ENCODE results near the gene YBEY. TPM values are rescaled to one million over a fixed set of nuclear protein-coding genes. Genes with fewer than 3 reads are reported as not detected.

The YBEY gene
- polyA plus RNA-seq, 1 of the 3 experiments (the other 2 are of a cell fraction), result 47.5 TPM

- no peaks in the 10 kb centered on the region for H3K27me3 ChIP-seq (ENCODE audit: insufficient read depth)
- DNase-seq, result no peak
- H3K9ac ChIP-seq, result no peak overlapping the region
- no peak overlapping the region for H3K4me3 ChIP-seq (ENCODE audit: low read depth in 2 of 2, low read length in 1 of 2)
- H3K36me3 ChIP-seq (replicated peaks in 1 of 2; ENCODE audit: control insufficient read depth in 1 of 2, insufficient read depth in 2 of 2, low read length in 1 of 2), result peaks cover 68 to 69% of the 10 kb centered on the region in 2 experiments
- H3F3A ChIP-seq (replicated peaks; ENCODE audit: insufficient read depth), result peaks cover 9% of the 10 kb centered on the region
- H3K27ac ChIP-seq (ENCODE audit: low read depth in 2 of 2, low read length in 1 of 2), result no peak overlapping the region
- WGBS (ENCODE audit: low lambda C conversion rate), result 96% methylated on average over 10 of the region's 12 CpGs
- ChIA-PET POLR2A (no interaction called here), CTCF (interaction anchor here (0.7 to 1.3 kb wide), 4 partner anchors 9 to 24 kb away, joined by 3 read pairs; no protein-coding TSS in a partner anchor)
- no peak overlapping the region for H3K4me2 ChIP-seq
- no peaks in the 10 kb centered on the region for H3K9me3 ChIP-seq
- H3K79me2 ChIP-seq (ENCODE audit: insufficient read depth), result no peaks in the 10 kb centered on the region
- no peak overlapping the region for H2AFZ ChIP-seq (ENCODE audit: low read depth)
- H4K20me1 ChIP-seq (ENCODE audit: insufficient read depth), result no peaks in the 10 kb centered on the region
- H3K9me2 ChIP-seq, result no peaks in the 10 kb centered on the region
- H3K4me1 ChIP-seq (ENCODE audit: control insufficient read depth in 1 of 2, insufficient read depth in 2 of 2, low read depth in 1 of 2, low read length in 1 of 2), result no peaks in the 10 kb centered on the region
- no peak for TF ChIP-seq CHD2 (IDR thresholded peaks at IDR 0.05; ENCODE audit: low read length, partially characterized antibody)
- TF ChIP-seq CTCF (IDR thresholded peaks at IDR 0.05), result no peak
- no peak for TF ChIP-seq MEF2A (IDR thresholded peaks at IDR 0.05; ENCODE audit: borderline replicate concordance, low read depth)
- no peak for TF ChIP-seq USF1 (IDR thresholded peaks at IDR 0.05; ENCODE audit: borderline replicate concordance, low read depth)
- TF ChIP-seq, protein P1, sequence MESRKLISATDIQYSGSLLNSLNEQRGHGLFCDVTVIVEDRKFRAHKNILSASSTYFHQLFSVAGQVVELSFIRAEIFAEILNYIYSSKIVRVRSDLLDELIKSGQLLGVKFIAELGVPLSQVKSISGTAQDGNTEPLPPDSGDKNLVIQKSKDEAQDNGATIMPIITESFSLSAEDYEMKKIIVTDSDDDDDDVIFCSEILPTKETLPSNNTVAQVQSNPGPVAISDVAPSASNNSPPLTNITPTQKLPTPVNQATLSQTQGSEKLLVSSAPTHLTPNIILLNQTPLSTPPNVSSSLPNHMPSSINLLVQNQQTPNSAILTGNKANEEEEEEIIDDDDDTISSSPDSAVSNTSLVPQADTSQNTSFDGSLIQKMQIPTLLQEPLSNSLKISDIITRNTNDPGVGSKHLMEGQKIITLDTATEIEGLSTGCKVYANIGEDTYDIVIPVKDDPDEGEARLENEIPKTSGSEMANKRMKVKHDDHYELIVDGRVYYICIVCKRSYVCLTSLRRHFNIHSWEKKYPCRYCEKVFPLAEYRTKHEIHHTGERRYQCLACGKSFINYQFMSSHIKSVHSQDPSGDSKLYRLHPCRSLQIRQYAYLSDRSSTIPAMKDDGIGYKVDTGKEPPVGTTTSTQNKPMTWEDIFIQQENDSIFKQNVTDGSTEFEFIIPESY (IDR thresholded peaks at IDR 0.05; ENCODE audit: borderline replicate concordance, low read depth), result no peak
- no peak for TF ChIP-seq TCF12 (IDR thresholded peaks at IDR 0.05)
- no peak for TF ChIP-seq RFX5 (IDR thresholded peaks at IDR 0.05; ENCODE audit: low read length)
- TF ChIP-seq, protein P2, sequence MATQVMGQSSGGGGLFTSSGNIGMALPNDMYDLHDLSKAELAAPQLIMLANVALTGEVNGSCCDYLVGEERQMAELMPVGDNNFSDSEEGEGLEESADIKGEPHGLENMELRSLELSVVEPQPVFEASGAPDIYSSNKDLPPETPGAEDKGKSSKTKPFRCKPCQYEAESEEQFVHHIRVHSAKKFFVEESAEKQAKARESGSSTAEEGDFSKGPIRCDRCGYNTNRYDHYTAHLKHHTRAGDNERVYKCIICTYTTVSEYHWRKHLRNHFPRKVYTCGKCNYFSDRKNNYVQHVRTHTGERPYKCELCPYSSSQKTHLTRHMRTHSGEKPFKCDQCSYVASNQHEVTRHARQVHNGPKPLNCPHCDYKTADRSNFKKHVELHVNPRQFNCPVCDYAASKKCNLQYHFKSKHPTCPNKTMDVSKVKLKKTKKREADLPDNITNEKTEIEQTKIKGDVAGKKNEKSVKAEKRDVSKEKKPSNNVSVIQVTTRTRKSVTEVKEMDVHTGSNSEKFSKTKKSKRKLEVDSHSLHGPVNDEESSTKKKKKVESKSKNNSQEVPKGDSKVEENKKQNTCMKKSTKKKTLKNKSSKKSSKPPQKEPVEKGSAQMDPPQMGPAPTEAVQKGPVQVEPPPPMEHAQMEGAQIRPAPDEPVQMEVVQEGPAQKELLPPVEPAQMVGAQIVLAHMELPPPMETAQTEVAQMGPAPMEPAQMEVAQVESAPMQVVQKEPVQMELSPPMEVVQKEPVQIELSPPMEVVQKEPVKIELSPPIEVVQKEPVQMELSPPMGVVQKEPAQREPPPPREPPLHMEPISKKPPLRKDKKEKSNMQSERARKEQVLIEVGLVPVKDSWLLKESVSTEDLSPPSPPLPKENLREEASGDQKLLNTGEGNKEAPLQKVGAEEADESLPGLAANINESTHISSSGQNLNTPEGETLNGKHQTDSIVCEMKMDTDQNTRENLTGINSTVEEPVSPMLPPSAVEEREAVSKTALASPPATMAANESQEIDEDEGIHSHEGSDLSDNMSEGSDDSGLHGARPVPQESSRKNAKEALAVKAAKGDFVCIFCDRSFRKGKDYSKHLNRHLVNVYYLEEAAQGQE (IDR thresholded peaks at IDR 0.05; ENCODE audit: low read depth, low read length), result no peak
- no peak for TF ChIP-seq SMC3 (IDR thresholded peaks at IDR 0.05; ENCODE audit: low read depth, low read length)
- no peak for TF ChIP-seq IRF3 (IDR thresholded peaks at IDR 0.05; ENCODE audit: low read depth, low read length)
- TF ChIP-seq NRF1 (IDR thresholded peaks at IDR 0.05; ENCODE audit: low read depth, low read length), result no peak
- no peak for TF ChIP-seq FOXM1 (IDR thresholded peaks at IDR 0.05; ENCODE audit: low read depth)
- TF ChIP-seq SIN3A (IDR thresholded peaks at IDR 0.05; ENCODE audit: borderline replicate concordance, low read depth, low read length), result no peak
- TF ChIP-seq NFIC (IDR thresholded peaks at IDR 0.05; ENCODE audit: borderline replicate concordance), result no peak
- no peak for TF ChIP-seq TAF1 (IDR thresholded peaks at IDR 0.05; ENCODE audit: borderline replicate concordance, low read depth, low read length)
Observed at GRCh38 chr21:46254208-46254975, 31.8 kb upstream of the YBEY start.
